NOMO-1 (cell line): ENCODE results near the gene DLST.

ENCODE experiments used
- DNase-seq, 2 experiments: peaks; one replicate each; lab custom pipeline; 2025; ENCODE audit not compliant: unreplicated experiment in 2 of 2; lab: John Stamatoyannopoulos, UW

Gene DLST

DNA sequence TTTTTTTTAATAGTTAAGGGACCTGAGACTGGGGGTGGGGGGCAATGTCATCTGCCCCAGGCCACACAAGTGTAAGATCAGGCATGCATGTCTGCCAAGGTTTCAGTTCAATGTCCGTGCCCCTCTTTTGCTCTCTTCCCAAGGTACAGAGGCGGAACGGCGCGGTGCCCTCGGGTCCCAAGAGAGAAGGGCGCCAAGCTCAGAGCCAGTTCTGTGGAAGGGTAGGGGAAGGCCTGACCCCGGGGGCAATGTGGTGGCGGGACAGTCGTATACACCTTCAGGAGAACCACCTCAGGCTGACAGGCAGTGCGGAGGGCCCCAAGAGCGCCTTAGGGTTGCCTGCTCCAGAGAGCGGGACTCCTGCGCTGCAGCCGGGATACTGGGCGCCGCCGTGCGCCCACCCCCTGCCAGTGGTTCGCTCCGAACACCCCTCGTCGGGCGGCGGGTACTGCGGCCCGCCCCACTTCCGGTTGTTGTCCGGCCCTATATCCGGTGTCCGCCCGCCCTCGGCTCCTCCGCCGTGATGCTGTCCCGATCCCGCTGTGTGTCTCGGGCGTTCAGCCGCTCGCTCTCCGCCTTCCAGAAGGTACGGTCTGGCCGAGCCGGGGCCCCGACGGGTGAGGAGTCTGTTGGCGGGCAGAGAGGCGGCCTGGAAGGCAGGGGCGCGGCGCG, at the start of gene DLST:
DLST (plus strand) TSS at position 486 of the 672 bp plus-strand sequence; CDS start at position 524, 38 bp downstream.
- DNase-seq: peak; percentile 74 to 88

DNA sequence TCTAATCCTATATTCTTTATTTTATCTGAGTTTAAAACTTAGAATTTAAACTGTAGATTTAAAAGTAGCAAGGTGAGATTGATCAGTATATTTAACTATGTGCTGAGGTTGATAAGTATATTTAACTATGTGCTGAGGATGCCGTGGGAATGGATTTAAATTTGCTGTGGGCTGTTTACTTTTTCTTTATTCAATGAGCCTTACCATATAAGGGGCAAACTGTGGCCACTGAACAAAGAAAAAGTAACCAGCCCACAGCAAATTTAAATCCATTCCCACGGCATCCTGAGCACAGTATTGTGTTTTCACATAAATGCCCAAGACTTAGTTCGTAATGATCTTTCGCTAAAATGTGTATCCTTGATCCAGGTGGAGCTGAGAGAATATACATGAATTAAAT, 48.9 kb upstream of the DLST start:
- no peak for DNase-seq

DNA sequence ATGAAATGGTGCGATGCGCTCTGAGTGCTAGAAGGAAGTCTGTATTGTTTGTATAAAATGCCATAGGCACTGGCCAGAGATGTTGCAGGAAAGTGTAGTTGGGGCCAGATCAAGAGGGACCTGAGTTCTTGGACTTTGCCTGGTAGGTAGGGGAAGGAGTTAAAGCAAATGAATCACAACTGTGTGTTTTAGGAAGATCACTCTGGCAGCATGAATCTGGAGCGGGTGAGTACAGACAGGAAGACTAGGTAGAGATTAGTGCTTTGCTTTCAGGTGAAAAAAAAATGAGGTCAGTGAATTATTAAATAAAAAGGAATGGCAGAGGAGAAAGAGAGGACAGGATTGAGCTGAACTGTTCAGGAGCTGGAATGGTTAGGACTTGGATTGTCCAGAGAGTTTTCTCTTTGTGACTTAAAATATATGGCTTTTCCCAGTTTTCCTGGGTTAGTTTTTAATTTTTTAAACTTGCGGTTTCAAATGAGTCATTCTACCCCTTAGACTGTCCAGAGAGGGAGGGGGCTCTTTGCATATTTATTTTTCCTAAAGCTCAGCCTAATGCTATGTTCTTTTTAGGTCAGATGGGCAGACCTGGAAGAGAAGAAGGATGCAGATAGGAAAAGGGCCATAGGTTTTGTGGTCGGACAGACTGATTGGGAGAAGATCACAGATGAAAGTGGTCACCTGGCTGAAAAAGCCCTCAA, 46.9 kb upstream of the DLST start:
- no peak for DNase-seq

DNA sequence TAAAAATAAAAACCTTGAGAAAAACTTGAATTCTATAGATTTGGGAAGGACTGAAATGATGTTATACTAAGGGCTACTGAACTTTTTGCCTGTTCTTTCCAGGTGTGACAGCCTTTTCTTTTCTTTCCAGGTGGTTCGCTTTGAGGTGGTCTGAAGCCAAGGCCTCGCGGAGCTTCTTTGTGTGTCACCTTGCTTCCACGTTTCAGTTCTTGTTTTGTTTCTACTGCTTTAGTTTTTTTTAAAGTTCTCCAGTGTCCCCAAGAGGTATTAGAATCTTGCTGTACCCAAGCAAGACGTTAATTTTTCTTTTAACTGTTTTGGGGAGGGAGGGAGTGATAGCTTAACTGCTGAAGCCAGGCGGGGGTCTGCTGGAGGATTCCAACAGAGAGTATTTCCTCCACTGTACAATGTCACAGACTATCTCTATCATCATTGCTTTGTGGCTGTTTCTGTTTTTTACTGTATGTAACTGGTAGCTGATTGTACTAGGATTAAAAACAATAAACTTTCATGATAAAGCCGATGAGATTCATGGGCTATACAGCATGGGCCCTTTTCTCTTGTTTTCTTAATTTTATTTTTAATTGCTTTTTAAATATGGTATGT, 46.0 kb upstream of the DLST start:
- DNase-seq: no peak

DNA sequence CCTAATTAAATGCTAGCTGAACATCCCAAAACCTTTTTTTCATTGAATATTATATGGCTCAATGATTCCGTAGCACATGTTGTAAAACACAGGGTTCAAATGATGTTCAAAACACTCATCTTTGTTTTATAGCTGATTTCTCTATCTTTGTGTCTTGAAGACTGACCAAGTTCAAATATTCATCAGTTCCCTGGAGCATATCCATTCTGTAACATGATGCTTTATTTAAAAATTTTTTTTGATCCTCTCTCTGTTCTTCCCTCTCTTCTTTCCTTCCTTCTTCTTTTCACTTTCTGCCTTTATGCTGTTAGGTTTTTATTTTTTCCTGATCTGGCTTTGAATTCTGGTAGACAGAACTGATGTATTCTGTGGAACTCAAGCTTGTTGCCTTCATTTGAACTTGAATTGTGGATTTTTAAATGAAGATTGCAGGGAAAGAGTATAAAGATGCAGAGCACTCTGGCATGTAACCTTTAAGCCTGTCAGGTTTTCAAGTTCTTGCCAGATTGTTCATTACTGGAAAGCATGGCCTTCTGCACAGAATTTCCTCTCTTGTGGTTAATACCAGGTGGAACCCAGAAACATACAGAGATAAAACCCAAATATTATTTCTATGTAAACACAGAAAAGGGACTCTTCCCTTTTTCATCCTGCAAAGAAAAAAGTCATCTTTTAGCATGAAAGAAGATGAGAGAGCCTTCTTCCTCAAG, 45.3 kb upstream of the DLST start:
- DNase-seq: no peak

DNA sequence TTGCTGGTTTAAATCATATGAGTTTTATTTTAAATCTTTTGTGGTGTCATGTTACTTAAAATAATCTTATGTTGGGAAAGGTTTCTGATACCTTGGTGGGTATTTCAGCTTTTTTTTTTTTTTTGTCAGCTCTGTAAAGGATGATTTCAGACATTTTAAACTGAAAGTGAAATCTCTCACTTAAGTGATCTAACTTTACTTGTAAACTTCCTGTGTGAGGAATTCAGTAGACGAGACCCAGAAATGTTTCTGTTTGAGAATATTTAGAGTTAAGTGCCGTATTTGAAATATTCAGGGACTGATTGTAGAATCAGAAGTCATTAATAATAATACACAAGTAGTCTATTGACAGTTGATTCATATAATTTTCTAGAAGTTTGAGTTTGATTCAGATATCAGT, 43.5 kb upstream of the DLST start:
- no peak for DNase-seq

DNA sequence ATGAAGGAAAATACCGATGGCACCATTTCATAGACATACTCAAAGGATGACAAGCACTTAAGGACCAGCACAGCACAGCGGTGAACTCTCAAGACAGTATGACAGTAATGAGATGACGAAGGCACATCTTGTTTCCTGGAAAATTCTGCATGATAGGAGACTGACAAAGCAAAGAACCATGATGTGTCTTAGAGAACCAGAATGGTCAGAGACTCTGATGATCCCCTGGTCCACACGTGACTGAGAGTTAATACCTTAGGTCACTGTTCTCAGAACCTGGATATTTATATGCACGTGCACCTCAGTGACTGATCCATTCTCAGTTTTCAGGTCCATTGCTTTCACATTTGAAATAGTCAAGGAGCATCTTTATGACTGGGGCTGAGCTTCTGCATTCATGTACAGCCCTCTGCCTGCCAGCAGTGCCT, 41.1 kb upstream of the DLST start:
- DNase-seq: no peak

DNA sequence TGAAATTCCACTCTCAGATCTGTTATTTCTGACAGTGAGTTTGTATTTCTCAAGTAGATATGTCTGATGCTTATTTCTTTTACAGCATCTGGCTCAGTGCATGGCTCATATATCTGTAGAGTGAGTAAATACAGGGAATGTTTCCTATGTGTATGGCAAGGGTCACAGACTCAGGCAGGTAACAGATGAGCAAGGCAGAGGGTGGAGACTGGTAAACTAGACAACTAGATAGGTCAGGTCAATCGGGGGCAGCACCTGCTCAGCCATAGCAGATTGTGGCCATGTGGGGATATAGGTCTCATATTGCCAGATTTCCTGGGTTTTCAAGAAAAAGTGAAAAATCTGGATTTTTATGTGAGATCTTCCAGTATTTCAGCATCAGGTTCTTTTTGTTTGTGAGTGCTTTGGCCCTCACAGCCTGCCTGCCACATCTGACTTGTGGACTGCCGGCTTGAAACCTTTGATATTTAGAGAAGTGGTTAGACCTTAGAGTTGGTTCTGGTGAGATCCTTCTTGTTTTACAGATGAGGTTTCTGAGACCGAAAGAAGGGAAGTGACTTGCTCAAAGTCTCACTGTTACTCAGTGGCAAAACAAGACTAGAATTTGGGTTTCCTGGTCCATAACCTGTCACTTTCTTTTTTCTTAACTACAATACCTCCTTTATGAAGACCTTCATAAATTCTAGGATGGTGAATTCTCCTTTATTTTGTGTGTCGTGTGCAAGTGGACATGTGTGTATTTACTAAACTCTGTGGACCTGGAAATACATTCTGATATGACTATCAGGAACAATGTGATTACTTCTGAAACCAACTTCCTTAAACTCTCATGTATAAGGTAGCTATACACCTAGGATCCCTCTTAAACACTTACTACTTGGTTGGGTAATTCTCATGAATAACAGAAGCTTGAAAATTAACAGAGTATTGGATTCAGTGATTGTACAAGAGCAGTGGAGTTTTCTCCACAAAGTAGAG, 40.2 kb upstream of the DLST start:
- DNase-seq: peak; percentile 63 to 82

DNA sequence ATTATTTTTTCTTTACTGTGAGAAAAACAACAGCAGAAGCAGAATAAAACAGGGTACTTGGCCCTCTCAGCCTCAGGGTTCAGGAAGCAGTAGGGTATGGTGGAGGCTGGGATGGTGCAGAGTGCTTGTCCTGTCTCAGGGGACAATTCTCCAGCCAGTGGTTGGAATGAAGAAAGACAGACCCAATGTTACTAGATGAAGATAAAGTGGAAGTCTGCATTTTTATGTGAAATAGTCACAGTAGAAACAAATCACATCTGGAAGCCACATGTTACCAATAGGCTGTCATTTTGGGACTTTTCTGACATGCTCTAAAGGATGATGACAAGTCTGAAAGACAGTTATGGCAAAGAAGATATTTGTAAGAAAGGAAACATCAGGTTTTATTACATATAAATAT, 38.1 kb upstream of the DLST start:
- DNase-seq: no peak

DNA sequence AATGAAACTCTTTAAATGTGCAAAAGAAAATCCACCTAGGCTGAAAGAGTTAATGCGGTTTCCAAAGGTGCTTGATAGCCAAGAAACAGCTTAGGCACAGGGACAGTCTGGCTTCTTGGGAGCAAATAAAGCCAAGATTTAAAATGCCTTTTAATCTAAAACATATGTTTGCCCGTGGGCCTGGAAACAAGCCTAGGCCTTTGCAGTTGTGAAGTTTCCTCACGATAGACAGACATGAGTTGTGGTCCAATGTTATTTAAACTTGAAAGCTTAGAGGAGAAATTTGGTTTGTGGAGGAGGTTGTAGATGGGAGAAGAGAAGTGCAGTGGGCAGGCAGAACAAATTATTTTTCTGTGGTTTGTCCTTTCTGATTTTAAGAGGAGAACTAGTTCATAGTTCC, 35.5 kb upstream of the DLST start:
- DNase-seq: no peak

DNA sequence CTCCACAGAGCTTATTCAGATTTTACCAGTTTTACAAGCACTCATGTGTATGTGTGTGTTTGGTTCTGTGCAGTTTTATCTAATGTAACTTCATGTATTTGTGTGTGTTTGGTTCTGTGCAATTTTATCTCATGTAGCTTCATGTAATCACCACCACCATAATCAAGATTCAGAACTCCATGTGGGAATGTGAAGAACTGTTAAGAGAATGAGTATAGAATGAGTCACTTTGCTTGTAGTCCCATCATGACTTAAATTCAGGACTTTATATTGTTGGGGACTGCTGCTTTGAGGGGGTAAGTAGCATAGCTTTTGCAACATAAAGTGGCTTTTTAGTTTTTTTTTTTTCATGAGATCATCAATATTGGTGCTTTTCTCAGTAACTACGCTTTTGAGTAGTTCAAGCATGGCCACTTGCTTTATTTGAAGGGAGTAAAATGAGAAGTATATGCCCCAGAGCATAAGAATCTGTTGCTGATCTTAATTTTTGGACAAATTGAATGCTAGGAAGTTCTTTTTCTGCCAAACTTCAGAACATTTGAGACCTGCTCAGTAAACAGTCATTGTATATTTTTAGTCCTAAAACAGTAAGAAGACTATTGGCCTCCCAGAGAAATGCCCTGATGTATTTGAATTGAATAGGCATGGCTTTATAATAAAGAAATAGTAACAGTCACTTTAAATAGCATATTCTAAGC, 34.6 kb upstream of the DLST start:
- no peak for DNase-seq

DNA sequence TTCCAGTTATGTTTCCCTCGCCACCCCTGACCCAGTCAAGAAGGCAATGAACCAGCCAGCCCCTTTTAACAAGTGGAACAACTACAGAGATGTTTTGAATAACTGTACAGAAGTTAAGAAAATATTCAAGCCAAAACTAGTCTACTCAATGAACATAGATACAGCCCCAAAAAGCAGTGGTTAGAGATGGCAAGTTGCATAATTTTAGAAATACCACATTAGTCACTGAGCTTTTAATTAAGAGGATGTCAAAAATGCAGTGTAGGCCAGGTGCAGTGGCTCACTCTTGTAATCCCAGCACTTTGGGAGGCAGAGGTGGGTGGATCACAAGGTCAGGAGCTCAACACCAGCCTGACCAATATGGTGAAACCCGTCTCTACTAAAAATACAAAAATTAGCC, 32.9 kb upstream of the DLST start:
- DNase-seq: peak in 1 of 2 experiments; percentile 26

DNA sequence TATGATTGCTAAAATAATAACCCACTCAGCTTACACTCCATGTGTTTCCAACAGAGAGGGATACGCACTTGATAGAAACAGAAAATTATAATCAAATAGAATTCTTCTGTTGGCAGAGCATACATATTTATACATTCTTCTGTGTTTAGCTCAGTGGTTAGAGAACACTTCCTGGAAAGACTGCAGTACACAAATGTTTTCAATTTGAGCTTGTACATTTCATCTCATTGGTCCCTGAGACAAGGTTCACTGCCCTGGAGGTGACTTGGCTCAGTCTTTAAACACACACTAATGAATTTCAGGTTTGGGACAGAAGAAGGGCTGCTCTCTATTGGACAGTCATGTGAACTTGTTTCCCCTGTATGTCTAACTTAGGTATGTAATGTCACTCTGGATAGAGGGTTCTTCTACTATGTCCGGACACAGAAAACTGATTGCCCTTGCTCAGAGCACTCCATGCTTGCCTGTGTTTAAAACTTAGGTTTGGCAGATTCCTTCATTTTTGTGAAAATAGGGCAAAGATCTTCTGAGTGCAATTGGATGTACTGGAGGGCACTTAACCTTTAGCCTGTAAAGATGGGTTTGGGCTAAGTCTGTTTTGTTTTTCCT, 28.7 kb upstream of the DLST start:
- no peak for DNase-seq

DNA sequence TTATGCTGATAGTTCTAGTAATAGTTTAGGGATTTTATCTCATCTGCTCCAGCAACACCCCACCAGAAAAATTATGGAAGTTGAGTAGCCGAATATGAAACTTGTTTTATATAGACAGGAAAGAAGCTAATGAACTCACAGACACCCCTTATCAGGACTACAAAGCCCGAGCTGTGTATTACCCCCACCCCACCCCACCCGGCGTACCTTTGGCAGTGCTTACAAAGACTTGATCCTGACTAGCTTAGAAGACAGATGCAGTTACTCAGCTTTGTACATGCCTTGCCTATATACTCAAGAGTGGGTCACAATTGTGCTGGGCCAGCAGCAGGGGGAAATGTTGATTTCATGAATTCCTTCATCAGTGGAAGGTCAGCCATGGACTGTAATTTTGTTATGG, 28.1 kb upstream of the DLST start:
- DNase-seq: no peak

DNA sequence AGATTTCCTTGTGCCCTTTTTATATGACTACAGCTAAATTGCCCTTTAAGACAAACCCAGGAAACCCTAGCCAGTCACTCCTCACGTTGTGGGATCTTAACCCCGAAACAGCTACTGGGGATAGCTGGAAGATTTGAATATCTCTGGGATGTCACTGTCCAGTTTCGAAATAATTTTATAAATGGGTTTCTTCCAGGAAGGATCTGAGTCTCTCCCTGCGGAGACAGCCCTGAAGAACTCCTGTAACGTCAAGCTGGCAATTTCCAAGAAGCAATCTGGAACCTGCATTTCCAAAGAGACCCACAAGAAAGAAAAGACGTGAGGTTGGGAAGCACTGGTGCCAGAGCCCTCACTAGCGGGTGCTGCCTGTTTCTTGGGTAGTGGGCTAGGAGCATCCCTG, 26.7 kb upstream of the DLST start:
- no peak for DNase-seq

DNA sequence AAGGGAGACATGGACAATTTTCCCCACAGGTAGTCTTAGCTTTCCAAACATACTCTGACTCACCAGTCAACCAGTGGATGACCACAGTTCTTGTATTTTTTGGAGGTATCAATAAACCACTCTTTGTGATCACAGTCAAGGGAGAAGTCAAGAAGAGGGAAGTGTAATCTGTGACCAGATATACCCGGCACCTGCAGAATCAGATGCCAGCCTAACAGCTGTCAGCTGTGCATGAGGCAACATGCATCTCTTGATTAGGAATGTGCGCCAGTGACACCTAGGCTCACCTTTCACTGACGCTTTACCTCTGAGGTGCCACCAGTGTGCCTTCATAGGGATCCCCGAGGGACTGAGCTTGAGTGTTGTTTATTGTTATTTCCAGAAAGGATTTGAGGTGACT, 25.8 kb upstream of the DLST start:
- peak in 1 of 2 experiments; percentile 34 for DNase-seq

DNA sequence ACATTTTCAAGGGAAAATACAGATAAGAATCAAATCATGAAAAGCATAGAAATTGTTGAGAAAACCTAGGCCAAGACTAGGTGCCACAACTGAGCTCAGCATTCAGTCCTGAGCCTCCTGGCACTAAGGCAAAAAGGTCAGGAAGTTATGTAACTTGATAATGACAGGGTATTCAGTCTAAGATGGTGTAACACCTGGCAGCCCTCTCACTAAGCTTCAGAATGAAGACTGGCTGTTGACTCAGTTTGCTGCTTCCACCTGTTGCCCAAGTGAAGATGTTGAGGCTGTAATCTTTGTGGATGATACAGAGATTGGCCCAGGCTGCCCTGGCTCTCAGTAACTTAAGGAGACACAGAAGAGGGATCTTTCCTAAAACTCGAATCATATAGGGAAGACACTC, 25.4 kb upstream of the DLST start:
- DNase-seq: peak; percentile 50 to 64

DNA sequence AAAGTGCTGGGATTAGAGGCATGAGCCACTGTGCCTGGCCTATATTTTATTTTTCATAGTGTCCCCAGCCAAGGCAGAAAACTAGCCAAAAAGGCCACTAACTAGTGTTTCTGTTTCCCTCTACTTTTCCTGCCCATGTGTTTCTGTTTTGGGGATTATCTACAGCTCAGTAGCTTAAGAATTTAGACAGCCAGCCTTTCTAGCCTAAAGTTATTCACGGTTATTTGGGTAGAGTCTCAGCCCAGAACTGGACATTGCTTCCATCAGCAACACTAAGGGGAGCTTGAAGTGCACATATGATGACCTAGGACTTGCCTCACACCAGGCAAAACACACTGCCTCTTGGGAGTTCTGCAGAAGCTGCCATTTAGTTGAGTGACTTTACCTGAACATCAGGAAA, 23.7 kb upstream of the DLST start:
- no peak for DNase-seq
